HEK293T (cell line): Measurements from ENCODE around the gene GADD45A.

Experiments
- ARNT ChIP-seq: fragments of 450-650 bp; IDR thresholded peaks from 2 replicates; pipeline ENCODE4 v1.6.1; 2017; ENCODE audit warnings: mild to moderate bottlenecking
- BHLHE40 ChIP-seq: fragments of 450-650 bp; IDR thresholded peaks from 2 replicates; pipeline ENCODE4 v1.6.1; 2016; ENCODE audit warnings: mild to moderate bottlenecking, moderate library complexity, borderline replicate concordance
- CTBP1 ChIP-seq: fragments of 450-650 bp; IDR thresholded peaks from 2 replicates; pipeline ENCODE4 v1.6.1; 2016; ENCODE audit warnings: borderline replicate concordance
- ELF4 ChIP-seq: fragments of 450-650 bp; IDR thresholded peaks from 2 replicates; pipeline ENCODE4 v1.6.1; 2017; ENCODE audit warnings: antibody characterized with exemption
- FOXM1 ChIP-seq: fragments of 450-650 bp; IDR thresholded peaks from 2 replicates; pipeline ENCODE4 v1.6.1; 2017; ENCODE audit warnings: mild to moderate bottlenecking, borderline replicate concordance
- PKNOX1 ChIP-seq: fragments of 450-650 bp; IDR thresholded peaks from 2 replicates; pipeline ENCODE4 v1.6.1; 2016
- SP1 ChIP-seq: fragments of 450-650 bp; IDR thresholded peaks from 2 replicates; pipeline ENCODE4 v1.6.1; 2017

- TF ChIP-seq PKNOX1 (no peak), FOXM1 (no peak), ELF4 (no peak), CTBP1 (no peak), ARNT (no peak), BHLHE40 (no peak), SP1 (no peak)
Measured at GRCh38 chr1:67651031-67651430, 34.0 kb upstream of the GADD45A start.
